GM12801 (cell line): Measurements from ENCODE around the gene BACE2.

Source experiments
- TF ChIP-seq, protein P1 (sequence below): IDR thresholded peaks from one replicate; pipeline ENCODE4 v1.5.1; 2011; ENCODE audit warnings: control low read depth; ENCODE audit not compliant: insufficient read length; ENCODE audit errors: extremely low read depth

BACE2 gene

GRCh38 chr21:41318218-41318617 lies 150.3 kb downstream of the BACE2 start:
- TF ChIP-seq, protein P1, sequence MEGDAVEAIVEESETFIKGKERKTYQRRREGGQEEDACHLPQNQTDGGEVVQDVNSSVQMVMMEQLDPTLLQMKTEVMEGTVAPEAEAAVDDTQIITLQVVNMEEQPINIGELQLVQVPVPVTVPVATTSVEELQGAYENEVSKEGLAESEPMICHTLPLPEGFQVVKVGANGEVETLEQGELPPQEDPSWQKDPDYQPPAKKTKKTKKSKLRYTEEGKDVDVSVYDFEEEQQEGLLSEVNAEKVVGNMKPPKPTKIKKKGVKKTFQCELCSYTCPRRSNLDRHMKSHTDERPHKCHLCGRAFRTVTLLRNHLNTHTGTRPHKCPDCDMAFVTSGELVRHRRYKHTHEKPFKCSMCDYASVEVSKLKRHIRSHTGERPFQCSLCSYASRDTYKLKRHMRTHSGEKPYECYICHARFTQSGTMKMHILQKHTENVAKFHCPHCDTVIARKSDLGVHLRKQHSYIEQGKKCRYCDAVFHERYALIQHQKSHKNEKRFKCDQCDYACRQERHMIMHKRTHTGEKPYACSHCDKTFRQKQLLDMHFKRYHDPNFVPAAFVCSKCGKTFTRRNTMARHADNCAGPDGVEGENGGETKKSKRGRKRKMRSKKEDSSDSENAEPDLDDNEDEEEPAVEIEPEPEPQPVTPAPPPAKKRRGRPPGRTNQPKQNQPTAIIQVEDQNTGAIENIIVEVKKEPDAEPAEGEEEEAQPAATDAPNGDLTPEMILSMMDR, result no peak

DNA sequence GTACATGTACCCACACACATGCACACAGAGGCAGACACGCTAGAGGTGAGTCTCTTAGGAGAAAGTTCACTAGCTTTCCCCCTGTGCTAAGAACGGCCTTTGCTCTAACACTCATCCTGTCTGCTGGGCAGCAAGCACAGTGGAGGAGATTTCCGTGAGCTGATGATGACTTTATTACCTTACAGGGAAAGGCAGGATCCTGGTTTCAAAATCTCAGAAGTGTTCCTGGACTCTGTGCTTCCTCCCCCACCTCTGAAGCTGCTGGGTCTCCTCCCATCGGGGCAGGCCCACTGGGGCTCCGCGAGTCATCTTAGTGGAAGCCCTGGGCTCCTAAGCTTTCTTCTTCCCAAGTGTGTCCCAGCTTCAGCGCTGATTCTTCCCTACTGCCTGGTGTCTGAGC lies 151.3 kb downstream of the BACE2 start:
- TF ChIP-seq, protein P1, result no peak

- TF ChIP-seq, protein P1, result no peak
Observed at GRCh38 chr21:41321211-41321907, 153.4 kb downstream of the BACE2 start.

DNA sequence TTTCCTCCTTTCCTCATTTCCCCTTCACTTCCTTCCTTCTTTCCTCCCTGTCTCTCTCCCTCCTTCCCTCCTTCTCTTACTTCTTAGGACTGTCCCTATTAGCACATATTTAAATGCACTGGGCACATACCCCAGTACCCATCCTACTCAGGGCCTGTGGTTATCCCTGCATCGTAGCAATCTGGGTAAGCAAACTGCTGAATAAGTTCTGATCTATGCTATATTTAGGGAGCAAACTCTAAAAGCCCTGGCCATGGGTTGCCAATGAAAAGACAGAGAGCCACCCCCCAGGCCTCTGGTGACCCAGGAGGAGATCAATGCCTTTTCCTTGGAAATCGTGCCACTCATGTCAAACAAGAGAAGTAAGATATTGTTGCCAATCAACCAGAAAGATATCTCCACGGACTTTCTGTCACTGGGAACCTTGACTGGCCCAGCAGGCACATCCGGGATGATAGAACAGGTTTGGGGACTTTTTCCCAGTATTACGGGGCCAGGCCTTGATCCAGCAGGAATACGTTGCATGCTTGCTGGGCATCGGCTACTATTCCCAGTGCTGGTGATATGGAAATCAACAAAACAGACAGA lies 154.0 kb downstream of the BACE2 start:
- TF ChIP-seq, protein P1, result no peak

DNA sequence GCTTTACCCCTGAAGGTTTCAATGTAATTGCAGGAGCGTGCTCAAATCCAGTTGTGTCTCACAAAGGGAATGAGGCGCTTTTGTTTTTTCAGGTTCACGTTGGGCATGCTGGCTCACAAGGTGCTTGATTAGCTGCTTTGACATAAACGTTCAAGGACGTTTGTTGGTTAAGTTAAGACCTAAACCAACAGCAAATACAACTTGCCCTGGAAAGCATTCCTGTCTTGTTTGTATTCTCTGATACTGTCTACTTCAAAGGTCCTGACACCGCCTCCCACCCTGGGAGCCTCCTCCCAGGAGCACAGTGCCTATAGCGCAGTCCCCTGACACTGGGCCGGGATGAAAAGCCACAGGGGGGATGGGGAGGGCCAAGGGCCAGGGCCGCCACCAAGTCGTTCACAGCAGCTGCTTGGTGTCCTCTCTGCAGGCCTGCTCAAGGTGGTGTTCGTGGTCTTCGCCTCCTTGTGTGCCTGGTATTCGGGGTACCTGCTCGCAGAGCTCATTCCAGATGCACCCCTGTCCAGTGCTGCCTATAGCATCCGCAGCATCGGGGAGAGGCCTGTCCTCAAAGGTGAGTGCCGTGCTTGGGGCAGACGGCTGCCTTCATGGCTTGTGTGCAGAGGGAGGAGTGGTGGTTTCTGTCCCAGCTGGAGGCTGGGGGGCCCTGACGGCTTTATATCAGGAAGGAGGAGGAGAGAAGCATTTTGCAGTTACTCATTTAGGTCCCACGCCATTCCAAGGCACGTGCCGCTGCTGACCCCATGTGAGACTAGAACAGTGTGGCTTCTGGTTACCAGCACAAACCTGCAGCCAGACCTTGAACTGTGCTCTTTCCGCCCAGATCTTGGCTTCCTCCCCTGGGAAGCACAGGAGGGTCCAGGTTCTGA lies 154.8 kb downstream of the BACE2 start:
- TF ChIP-seq, protein P1, result no peak

- TF ChIP-seq, protein P1, result no peak
Observed at GRCh38 chr21:41325138-41325912, 157.4 kb downstream of the BACE2 start.
